BE2C (cell line): Measurements from ENCODE around the gene LRP10. TPM values are rescaled to one million over a fixed set of nuclear protein-coding genes. Genes with fewer than 3 reads are reported as not detected.
"Not testable (repeated sequence)": the region's sequence is repeated elsewhere in the genome, so short reads cannot be mapped to it uniquely, and the experiment has no call there.

Experiments
- DNase-seq: peaks from one replicate; pipeline ENCODE4 v3.0.0-alpha.2; 2020
- H3K27me3 ChIP-seq: fragments of 250-450 bp; sonication (Bioruptor Pico); 2 replicates; pipeline ENCODE4 v1.5.1; 2020; ENCODE audit warnings: mild to moderate bottlenecking
- H3K36me3 ChIP-seq: fragments of 250-450 bp; sonication (Bioruptor Pico); 2 replicates; pipeline ENCODE4 v1.5.1; 2020; ENCODE audit warnings: mild to moderate bottlenecking
- H3K4me1 ChIP-seq: fragments of 250-450 bp; sonication (Bioruptor Pico); 2 replicates; pipeline ENCODE4 v1.5.1; 2020
- H3K4me3 ChIP-seq: 2 replicates; pipeline ENCODE4 v1.5.1; 2011; ENCODE audit warnings: low read depth, low read length
- H3K9me3 ChIP-seq: fragments of 250-450 bp; sonication (Bioruptor Pico); 2 replicates; pipeline ENCODE4 v1.5.1; 2020
- polyA plus RNA-seq: library from polyadenylated mRNA; unstranded; fragments of >200 nt; gene quantifications from one replicate; pipeline ENCODE4 v1.2.1, GENCODE V29; 2012; ENCODE audit warnings: low read depth, missing spikeins; ENCODE audit not compliant: insufficient read length, insufficient read depth
- TF ChIP-seq, protein P1 (sequence below): IDR thresholded peaks from 2 replicates; pipeline ENCODE4 v1.5.1; 2012; ENCODE audit warnings: mild to moderate bottlenecking, low read depth, low read length

The LRP10 gene
- 29.7 TPM for polyA plus RNA-seq

DNA sequence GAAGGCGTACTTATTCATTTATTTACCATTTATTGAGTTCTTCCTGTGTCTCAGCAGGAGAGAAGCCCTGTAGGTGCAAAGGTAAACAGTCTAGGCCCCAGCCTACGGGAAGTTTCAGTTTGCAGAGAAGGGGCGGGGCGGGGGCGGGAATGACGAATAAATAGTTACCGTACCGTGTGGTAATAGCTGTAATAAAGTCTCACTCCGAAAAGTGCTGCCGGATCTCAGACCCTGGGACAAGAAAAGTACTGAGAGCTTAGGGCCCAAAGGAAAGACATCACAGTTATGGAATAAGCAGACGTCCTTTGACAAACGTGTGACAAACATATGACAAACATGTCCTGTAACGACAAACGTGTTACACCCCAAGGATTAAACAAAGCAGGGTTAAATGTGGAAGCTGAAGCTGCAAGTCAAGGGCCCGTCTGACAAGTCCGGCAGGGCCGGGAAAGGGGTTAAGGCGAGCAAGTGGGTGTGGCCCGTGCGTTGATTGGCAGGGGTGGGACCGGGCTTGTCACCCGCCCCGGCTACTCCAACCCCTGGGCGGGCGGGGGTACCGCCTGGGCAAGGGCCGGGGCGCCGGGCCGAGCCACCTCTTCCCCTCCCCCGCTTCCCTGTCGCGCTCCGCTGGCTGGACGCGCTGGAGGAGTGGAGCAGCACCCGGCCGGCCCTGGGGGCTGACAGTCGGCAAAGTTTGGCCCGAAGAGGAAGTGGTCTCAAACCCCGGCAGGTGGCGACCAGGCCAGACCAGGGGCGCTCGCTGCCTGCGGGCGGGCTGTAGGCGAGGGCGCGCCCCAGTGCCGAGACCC is at the start of gene LRP10:
Gene LRP10, plus strand, starts transcription at position 517 of the 809 bp plus-strand sequence. CDS start 564 bp downstream, outside the sequence.
- TF ChIP-seq, protein P1, sequence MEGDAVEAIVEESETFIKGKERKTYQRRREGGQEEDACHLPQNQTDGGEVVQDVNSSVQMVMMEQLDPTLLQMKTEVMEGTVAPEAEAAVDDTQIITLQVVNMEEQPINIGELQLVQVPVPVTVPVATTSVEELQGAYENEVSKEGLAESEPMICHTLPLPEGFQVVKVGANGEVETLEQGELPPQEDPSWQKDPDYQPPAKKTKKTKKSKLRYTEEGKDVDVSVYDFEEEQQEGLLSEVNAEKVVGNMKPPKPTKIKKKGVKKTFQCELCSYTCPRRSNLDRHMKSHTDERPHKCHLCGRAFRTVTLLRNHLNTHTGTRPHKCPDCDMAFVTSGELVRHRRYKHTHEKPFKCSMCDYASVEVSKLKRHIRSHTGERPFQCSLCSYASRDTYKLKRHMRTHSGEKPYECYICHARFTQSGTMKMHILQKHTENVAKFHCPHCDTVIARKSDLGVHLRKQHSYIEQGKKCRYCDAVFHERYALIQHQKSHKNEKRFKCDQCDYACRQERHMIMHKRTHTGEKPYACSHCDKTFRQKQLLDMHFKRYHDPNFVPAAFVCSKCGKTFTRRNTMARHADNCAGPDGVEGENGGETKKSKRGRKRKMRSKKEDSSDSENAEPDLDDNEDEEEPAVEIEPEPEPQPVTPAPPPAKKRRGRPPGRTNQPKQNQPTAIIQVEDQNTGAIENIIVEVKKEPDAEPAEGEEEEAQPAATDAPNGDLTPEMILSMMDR = no peak
- Histone ChIP-seq H3K36me3 (no peaks in the 10 kb centered on the region), H3K27me3 (no peaks in the 10 kb centered on the region), H3K9me3 (no peaks in the 10 kb centered on the region), H3K4me3 (peak within 1 kb of the TSS; percentile 83), H3K4me1 (0 out of 2 replicates have a peak, but pooled peaks cover 4% of the 10 kb centered on the region)
- peak; percentile 87 for DNase-seq

GRCh38 chr14:22822016-22822570 is 49.4 kb upstream of the LRP10 start:
- TF ChIP-seq, protein P1 = no peak
- Histone ChIP-seq H3K9me3 (no peaks in the 10 kb centered on the region), H3K36me3 (no peaks in the 10 kb centered on the region), H3K27me3 (no peaks in the 10 kb centered on the region), H3K4me1 (no peaks in the 10 kb centered on the region; the same call in 1 of the 2 replicates), H3K4me3 (no peak overlapping the region)
- no peak for DNase-seq

GRCh38 chr14:22822571-22823098 is 48.9 kb upstream of the LRP10 start:
- peak overlapping the region; percentile 54 for H3K4me3 ChIP-seq
- no peaks in the 10 kb centered on the region for H3K9me3 ChIP-seq
- no peaks in the 10 kb centered on the region; the same call in 1 of the 2 replicates for H3K4me1 ChIP-seq
- TF ChIP-seq, protein P1 = peak; percentile 83
- no peaks in the 10 kb centered on the region for H3K36me3 ChIP-seq
- H3K27me3 ChIP-seq = no peaks in the 10 kb centered on the region
- peak; percentile 80 for DNase-seq

GRCh38 chr14:22824711-22825359 is 46.7 kb upstream of the LRP10 start:
- TF ChIP-seq, protein P1 = no peak
- Histone ChIP-seq H3K4me1 (no peaks in the 10 kb centered on the region; the same call in 1 of the 2 replicates), H3K27me3 (no peaks in the 10 kb centered on the region), H3K4me3 (no peak overlapping the region), H3K9me3 (no peaks in the 10 kb centered on the region), H3K36me3 (no peaks in the 10 kb centered on the region)
- DNase-seq = no peak

DNA sequence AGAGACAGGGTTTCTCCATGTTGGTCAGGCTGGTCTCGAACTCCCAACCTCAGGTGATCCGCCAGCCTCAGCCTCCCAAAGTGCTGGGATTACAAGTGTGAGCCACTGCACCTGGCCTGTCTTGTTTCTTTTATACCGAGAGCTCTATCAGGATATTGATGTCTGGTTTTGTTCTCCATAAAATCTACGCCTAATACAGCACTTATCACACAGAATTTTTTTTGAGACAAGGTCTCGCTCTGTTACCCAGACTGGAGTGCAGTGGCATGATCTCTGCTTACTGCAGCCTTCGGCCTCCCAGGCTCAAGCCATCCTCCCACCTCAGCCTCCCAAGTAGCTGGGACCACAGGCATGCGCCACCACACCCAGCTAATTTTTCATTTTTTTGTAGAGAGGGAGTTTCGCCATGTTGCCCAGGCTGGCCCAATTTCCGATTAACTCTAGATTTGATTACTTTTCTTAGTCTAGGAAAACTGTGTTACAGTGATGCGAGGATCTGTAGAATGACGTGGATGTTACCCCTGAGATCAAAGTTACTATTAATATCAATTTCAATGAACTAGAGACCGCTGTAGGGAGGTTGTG is 42.4 kb upstream of the LRP10 start:
- not testable (repeated sequence) for H3K27me3 ChIP-seq, H3K9me3 ChIP-seq, H3K4me1 ChIP-seq, DNase-seq
- H3K36me3 ChIP-seq = peaks cover 16% of the 10 kb centered on the region
- H3K4me3 ChIP-seq = peak overlapping the region; percentile 98
